ENCODE data around the gene MPPED2.

Gene MPPED2

DNA sequence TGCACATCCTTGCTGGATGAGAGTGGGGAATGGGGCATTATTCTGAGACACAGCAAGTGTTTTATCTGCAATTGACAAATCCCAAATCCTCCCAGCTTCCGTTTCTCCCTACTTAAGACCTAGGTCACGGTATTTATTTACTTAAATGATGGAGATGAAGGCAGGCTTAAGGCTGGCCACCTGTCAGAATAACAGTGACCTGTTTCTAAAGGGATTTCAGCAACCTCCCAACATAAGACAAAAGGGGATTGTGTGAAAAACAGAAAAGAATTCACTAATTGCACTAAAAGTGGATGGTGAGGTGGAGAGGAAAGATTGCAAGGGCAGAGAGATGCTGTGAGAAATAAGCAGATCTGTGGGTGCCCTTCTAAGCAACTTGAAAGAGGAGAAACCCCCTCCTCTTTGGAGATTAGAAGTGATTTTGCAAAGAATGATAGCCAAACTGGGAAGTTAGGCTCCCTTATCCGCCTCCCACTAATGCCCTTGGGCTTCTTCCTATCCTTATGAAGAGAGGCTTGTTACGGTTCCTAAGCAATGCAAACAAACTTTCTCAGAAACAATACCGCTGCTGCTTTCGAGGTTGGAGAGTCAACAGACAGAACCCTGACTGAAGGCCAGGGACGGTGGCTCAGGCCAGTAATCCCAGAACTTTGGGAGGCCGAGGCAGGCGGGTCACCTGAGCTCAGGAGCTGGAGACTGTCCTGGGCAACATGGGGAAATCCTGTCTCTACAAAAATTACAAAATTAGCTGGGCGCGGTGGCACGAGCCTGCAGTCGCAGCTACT, 179.0 kb downstream of the MPPED2 start:
- DNase-seq, result no peak

DNA sequence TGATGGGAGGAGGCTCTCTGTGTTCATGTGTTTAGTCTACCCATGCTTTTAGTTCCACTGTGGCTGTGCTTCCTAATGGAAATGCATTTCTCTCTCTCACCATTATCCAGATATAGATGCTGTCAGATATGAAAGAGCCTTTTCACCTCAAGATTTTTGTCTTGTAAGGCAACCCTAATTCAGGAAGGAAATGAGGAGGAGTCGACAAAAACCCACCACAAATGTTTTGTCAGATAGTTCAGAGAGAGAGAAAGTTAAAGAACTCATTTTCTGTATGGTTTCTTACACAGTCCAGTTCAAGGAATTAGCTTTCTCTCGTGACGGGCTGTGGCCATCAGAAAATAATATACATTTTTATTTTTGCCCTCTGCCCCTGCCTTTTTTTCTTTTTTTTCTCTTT, 180.8 kb downstream of the MPPED2 start:
- DNase-seq, result no peak

DNA sequence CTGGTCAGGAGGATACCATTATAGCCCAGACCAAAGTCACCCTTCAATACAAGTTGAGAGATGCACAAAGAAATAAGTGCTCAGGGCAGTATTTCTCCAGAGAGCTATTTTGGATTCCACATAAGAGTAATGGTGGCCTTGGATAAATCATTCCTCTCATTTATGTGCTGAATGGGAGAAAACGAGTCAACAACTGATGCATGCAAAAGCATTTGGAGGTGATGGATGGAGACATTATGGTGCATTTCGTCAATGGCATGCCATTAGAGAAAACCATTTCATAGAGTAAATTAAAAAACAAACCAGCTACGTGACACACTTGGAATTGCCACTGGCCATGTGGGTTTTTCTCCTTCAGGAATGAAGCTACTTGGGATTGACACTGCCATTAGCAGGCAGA, 182.0 kb downstream of the MPPED2 start:
- DNase-seq, result no peak

DNA sequence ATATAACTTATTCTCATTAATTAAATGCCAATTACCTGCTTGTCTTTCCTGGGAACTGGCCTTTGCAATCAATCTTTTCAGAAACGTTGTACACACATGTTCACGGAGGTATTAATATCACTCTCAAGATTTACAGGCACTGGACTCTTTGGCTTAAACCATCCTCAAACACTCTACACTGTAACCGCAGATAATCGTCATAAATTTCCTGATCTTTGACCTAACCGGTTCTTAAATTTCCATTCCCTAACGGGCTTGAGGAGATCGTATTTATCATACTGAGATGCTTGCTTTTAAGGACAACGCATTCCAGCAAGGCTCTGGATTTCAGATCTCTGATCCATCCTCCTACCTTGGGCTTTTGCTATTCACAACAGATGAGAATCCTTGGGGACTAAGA, 190.4 kb downstream of the MPPED2 start:
- no peak for DNase-seq

DNA sequence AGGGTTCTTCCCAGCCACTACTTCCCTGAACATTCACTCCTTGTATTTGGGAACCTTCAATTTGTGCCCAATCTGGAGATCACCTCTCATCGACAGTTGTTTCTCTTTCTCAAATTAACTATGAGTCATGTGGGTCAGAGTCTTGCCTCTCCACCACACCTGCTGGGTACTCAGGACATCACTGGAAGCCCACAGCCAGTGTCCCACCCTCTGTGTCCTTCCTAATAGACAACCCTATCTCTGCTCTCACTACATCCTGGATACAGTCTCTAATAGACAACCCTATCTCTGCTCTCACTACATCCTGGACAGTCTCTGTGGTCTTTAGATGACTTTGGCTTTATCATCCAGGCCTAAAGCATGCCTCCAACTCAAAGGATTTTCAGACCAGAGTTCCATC, 193.1 kb downstream of the MPPED2 start:
- DNase-seq, result no peak

DNA sequence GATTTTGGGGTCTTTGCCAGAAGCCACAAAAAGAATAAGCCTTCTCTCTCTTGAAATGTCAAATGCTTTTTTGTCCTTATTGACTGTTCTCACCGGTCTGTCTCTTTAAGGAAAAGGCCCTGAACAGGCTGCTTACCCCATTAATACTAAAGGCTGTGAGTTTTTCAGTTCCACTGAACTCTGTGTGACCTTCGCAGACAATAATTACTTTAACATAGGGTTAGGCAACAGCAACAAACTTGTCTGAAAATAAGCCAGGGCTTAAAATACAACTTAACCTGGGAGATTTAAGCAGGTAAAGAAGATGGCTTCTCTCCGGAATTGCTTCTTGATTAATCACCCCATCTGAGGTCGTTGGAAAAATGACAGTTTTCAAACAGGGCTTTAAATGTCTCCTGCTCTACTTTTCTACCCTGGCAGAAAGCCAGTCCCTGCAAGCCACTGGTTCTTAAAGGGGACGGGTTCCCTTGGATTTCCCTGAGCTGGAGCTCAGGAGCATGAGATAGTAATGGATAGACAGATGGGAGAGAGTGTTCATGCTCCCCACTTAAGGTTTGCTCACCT, 193.8 kb downstream of the MPPED2 start:
- no peak for DNase-seq

DNA sequence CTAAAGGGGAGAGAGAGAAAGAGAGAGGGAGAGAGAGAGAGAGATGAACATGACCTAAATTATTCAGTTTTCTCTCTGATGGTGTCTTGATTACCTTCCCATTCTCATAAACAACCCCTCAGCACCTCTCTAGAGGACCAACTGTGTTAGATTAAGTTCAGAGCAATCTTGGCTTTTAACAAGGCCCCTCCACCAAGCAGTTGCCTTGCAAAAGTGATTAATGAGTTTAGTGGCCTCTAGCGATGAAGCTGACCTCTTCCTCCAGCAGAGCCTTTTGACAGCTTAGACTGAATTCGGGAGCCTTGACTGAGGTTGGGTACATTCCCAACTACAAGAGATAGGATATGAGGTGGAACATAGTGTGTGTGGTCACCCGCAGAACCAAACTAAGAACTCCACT, 197.2 kb downstream of the MPPED2 start:
- DNase-seq, result no peak

DNA sequence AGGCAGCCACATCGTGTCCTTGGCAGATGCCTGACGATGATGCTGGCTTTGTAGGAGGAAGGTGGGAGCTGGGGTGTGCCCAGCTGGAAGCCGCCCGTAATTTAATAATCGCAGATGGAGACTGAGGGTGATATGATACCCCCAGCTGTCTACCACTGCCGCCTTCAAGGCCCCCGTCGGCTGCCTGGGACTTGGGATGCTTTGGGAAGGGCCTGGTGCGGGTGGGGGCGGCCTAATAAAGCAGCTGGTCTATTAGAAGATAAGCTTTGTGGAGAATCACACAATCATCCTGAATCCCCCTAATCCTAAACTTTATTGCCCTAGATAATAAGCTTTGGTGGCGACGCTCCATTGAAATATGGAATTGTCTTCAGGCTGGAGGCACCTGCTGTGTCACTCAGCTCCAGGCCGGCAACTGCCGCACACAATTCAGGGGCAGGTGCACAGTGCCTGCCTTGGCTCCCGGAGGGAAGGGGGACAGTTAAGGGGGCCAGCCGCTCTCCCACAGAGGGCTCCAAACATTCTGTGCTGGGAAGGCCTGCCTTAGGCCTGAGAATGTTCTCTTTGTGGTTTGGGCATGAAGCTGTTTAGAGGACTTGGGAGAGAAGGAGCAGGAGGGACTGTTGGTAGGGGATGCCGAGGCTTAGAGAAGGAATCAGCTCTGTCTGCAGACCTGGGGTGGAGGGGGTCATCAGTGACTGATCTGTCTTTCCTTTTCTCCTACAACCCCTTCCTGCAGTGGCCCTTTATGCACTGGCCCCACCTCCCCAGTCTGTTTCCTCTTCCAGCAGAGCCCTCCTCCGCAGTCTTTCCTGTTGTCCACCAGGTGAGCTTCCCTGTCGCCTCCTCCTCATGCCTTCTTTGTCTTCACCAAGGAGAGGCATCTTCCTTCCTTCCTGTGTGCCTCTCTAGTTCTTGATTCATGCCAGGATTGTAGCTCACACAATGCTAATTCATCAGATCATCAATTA, 198.0 kb downstream of the MPPED2 start:
- DNase-seq, result no peak

DNA sequence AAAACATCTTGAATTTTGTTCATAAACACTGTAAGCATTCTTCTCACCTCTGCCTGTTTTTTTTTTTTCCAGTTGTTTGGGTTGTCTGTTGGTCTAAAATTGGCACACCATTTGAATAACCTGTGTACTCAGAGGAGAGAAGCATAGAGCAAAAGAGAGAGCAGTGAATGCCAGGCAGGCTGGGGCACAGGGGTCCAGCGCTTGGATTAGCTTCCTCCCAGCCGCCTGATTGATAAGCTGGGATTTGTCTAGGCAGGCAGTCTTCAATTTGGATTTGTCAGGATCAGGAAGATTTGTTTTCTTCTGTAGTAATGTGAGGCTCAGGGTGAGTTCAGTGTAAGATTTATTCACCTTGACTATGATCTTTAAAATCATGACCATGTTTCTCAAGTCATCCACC, 204.3 kb downstream of the MPPED2 start:
- DNase-seq, result no peak

DNA sequence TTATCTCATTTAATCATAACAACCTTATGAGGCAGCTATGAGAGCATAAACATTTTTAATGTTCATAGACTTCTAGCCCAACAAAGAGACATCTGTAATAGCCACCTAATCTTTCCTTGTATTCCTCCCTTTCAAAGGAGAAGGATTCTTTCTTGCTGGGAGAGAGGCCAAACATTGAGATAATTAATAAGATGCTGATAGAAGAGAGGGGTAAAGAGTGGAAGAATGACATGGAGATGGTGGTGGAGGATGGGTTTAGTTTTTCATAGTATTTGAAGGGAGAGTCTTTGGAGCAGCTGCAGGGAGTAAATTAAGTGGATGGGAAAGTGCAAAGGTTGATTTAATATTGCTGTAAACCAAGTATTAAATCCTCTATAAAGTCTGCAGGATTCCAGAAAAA, 205.3 kb downstream of the MPPED2 start:
- DNase-seq, result no peak

DNA sequence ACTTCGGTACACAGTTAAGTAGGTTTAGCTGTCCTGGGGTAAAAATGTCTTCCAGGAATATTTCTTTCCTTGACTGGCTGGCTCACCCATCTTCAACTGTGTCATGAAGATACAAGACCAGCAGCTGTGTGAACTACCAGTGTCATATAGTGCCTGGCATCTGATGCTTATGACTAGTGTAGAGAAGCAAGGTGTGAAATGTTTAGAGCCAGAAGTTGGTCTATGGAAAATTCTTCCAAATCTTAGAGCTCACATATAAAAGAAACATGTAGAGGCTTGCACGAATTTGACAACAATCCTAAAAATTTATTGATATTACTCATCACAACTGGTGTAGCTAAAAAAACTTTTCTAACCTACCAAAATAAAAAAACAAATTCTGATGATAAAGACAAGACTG, 208.8 kb downstream of the MPPED2 start:
- no peak for DNase-seq

DNA sequence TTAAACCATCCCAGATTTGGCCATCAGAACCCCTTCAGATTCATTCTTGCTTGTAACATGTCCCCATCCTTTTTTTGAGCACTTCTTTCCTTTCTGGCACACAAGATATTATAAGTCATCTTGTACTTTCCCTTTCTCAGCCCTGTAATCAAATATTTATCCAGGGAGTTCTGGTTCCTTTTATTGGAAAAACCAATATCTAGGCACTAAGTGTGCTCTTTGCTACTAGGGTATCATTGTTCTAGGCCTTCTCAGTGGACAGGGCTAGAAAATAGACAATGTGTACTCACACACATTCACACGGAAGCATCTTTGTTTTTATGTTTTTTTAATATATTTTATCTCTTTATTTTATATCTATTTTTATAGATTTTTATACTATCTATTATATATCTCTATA, 216.0 kb downstream of the MPPED2 start:
- no peak for DNase-seq

DNA sequence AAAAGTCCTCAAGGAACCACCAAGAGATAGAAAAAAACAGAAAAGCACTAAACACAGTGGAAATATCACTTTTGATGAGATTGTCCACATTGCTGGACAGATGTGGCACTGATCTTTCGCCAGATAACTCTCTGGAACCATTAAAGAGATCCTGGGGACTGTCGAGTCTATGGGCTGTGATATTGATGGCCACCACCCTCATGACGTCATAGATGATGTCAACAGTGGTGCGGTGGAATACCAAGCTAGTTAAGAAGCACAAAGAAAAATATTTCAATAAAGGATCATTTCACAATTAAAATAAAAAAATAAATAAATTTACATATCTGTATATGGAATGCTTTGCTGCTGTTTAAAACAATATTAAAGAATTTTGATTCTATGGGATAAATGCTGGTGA, 217.8 kb downstream of the MPPED2 start:
- no peak for DNase-seq

DNA sequence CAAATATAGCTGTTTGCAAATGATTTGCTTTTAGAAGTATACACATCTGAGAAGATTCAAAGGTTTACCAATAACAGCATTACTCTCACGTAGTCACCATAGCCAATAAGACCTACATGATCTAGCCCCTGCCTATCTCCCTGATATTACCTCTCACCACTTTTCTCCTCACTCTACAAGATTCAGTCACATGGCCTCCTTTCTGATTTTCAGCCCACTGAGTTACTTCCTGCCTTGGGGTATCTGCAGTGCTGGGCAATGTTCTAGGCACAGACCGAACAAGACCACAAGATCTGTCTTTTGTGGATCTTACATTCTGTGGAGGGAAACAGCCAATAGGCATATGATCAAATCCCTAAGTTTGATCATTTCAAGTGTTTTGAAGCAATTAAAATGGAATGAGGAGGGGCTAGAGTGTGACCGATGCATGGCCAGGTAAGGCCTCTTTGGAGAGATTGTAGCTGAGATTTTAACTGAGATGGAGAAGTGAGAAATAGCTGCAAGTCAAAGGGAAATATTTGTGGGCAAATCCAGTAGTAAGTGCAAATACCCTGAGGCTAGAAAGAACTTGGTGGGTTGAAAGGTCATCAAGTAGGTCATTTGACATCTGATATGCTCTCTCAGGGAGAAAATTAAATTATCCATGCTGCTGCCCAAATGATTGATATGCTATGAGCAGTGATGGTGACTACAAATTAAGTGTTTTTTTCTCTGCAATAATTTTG, 220.2 kb downstream of the MPPED2 start:
- DNase-seq, result no peak

DNA sequence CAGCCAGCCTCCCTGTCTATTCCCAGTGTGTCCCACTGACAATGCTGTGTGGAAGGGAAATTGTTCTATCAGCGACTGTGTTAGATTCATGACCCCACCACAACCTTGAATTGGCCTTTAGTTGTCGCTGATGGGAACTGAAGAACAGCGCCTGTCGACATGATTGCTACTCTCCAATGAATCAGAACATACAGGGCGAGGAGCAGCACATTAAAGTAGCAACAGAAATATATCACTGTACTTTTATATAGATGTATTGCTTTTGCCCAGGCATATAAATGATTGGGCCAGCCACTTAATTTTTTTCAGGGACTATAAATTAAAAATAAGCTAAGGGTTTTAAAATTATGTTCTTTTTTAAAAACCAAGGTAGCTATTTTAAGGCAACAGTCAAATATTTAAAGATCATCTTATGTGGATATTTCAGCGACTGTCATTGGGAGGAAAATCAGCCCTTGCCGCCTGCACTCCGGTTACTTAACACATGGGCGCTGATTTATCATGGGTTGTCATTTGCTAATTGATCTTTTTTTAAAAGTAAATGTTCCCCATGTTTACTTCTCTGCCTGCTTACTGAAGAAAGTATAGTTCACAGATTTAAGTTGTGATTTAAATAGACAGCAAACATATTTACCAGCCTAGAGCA, 221.2 kb downstream of the MPPED2 start:
- no peak for DNase-seq

DNA sequence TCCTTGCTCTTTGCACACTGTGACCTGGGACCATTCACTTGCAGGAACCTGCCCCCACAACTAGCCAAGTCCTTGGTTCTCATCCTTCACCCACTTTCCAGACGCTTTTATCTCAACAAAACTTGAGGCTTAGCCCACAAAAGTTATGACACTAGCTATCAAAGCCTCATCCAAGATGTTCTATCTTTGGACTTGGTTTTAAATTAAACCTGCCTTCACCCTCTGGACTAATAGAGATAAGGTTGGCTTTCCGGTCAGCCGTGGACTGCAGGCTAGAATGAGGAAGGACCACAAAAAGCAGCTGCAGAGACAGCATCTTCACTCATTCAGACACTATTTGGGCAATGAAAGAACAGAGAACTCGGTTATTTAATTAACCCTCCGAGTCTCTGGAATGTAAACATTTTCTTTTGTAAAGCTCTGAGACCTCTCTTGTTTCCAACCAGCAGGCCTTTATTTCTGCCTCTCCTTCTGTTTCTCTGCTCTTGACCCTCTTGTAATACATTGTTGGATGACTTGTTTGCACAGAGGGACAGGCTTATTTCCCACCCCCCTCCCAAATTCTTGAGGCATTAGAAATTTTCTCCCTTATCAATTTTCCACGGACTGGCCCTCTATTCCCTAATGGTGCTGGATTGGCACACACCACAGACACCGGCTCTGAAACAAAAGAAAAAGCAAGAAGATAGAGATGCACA, 221.9 kb downstream of the MPPED2 start:
- DNase-seq, result no peak

DNA sequence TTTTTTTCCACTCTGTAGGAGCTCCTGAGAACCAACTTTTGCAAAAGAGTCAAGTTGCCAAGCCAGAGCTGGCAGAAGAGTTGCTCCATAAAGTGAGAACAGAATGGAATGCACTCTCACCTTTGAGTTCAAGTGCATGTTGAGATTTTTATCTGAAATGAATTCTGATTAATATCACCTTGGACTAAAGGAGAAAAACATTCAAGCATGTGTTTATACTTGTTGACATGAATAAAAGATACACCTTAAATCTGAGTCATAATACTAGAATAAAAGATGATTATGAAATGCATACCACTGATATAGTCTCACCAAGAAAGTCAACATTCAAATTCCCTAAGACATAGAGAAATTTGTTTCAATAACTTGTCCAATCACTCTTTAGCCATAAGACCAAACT, 225.4 kb downstream of the MPPED2 start:
- DNase-seq, result no peak

Data from suppressor macrophage treated with lipopolysaccharide for 4 hours (primary cell).